Osteocyte (in vitro differentiated cells): ENCODE measurements around the gene SPA17. TPM values are rescaled to one million over a fixed set of nuclear protein-coding genes. Genes with fewer than 3 reads are reported as not detected.

Source experiments
- DNase-seq: peaks from one replicate; pipeline ENCODE4 v3.0.0; 2021; ENCODE audit warnings: mixed read lengths; ENCODE audit not compliant: unreplicated experiment; ENCODE audit errors: extremely low spot score
- H3K27ac Mint-ChIP-seq: one replicate; pipeline ENCODE4 v1.8.0; 2021; ENCODE audit warnings: mild to moderate bottlenecking, mixed read lengths; ENCODE audit not compliant: unreplicated experiment
- H3K27me3 Mint-ChIP-seq: one replicate; pipeline ENCODE4 v1.8.0; 2021; ENCODE audit warnings: mixed read lengths; ENCODE audit not compliant: unreplicated experiment
- H3K36me3 Mint-ChIP-seq: one replicate; pipeline ENCODE4 v1.8.0; 2021; ENCODE audit warnings: mixed read lengths; ENCODE audit not compliant: unreplicated experiment
- H3K4me1 Mint-ChIP-seq: one replicate; pipeline ENCODE4 v1.8.0; 2021; ENCODE audit warnings: mixed read lengths; ENCODE audit not compliant: unreplicated experiment
- H3K4me3 Mint-ChIP-seq: one replicate; pipeline ENCODE4 v1.8.0; 2021; ENCODE audit warnings: mild to moderate bottlenecking, moderate library complexity, mixed read lengths; ENCODE audit not compliant: unreplicated experiment
- H3K9me3 Mint-ChIP-seq: one replicate; pipeline ENCODE4 v1.8.0; 2021; ENCODE audit warnings: mixed read lengths; ENCODE audit not compliant: unreplicated experiment
- CTCF ChIP-seq: fragments of 200-600 bp; sonication (generic); IDR thresholded peaks from 2 replicates; pipeline ENCODE4 v1.5.0; 2021; ENCODE audit warnings: antibody characterized with exemption, mild to moderate bottlenecking, moderate library complexity
- total RNA-seq: library from RNA; stranded (reverse); gene quantifications from 2 replicates; pipeline ENCODE4 v1.2.1, GENCODE V29; 2021

Gene SPA17
- total RNA-seq, 1 donor from 2014 or later: 3.7 TPM

GRCh38 chr11:124740277-124740882, 66.7 kb downstream of the SPA17 start:
- Mint-ChIP-seq H3K9me3 (no peaks in the 10 kb centered on the region), H3K4me3 (peak overlapping the region; percentile 73), H3K4me1 (peaks cover 8% of the 10 kb centered on the region), H3K27ac (no peak overlapping the region), H3K27me3 (peaks cover 41% of the 10 kb centered on the region), H3K36me3 (no peaks in the 10 kb centered on the region)
- no peak for DNase-seq
- peak; percentile 51 for TF ChIP-seq CTCF

GRCh38 chr11:124742555-124742954, 68.9 kb downstream of the SPA17 start:
- Mint-ChIP-seq H3K36me3 (no peaks in the 10 kb centered on the region), H3K4me3 (no peak overlapping the region), H3K27ac (no peak overlapping the region), H3K4me1 (peaks cover 16% of the 10 kb centered on the region), H3K9me3 (no peaks in the 10 kb centered on the region), H3K27me3 (peaks cover 29% of the 10 kb centered on the region)
- TF ChIP-seq CTCF: no peak
- no peak for DNase-seq

- Mint-ChIP-seq H3K36me3 (no peaks in the 10 kb centered on the region), H3K27ac (no peak overlapping the region), H3K9me3 (no peaks in the 10 kb centered on the region), H3K4me1 (peaks cover 16% of the 10 kb centered on the region), H3K27me3 (peaks cover 24% of the 10 kb centered on the region), H3K4me3 (no peak overlapping the region)
- TF ChIP-seq CTCF: no peak
- no peak for DNase-seq
Measured at GRCh38 chr11:124743050-124743449, 69.3 kb downstream of the SPA17 start.

GRCh38 chr11:124745270-124745834, 71.6 kb downstream of the SPA17 start:
- H3K4me3 Mint-ChIP-seq: peak overlapping the region; percentile 27
- DNase-seq: no peak
- peaks cover 31% of the 10 kb centered on the region for H3K27me3 Mint-ChIP-seq
- no peaks in the 10 kb centered on the region for H3K36me3 Mint-ChIP-seq
- H3K4me1 Mint-ChIP-seq: peaks cover 12% of the 10 kb centered on the region
- no peaks in the 10 kb centered on the region for H3K9me3 Mint-ChIP-seq
- H3K27ac Mint-ChIP-seq: no peak overlapping the region
- TF ChIP-seq CTCF: no peak

- Mint-ChIP-seq H3K4me1 (peaks cover 9% of the 10 kb centered on the region), H3K27me3 (peaks cover 33% of the 10 kb centered on the region), H3K4me3 (peak overlapping the region; percentile 87), H3K9me3 (no peaks in the 10 kb centered on the region), H3K36me3 (no peaks in the 10 kb centered on the region), H3K27ac (no peak overlapping the region)
- no peak for DNase-seq
- peak; percentile 12 for TF ChIP-seq CTCF
Measured at GRCh38 chr11:124745835-124746620, 72.3 kb downstream of the SPA17 start.
